OCI-LY3 (cell line): Measurements from ENCODE around the gene MFAP5.

Experiments used
- CTCF ChIP-seq: fragments of 200-600, 300-600 bp; sonication (generic); IDR thresholded peaks from 2 replicates; pipeline ENCODE4 v1.5.1; 2014; ENCODE audit warnings: antibody characterized with exemption, low read length, low read depth
- EZH2phosphoT487 ChIP-seq: fragments of 200-600 bp; shearing (Covaris generic); IDR thresholded peaks from 2 replicates; pipeline ENCODE4 v1.6.1; 2018; ENCODE audit warnings: antibody characterized with exemption, mixed run types, low read depth

DNA sequence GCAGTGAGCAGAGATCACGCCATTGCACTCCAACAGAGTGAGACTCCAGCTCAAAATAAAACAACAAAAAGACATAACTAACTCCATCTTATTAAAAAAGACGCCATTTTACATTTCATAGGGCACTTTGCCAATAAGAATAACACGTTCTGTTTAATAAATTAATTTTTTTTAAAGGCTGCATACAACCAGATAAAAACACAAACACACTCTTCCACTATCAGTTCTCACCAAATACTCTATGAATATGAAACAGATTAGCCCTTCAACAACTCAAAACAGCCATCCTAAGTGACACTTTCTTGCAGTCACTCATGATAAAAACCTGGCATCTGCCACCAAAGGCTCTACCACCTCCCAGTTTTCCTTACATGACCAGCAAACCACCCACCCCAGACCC lies 66.1 kb downstream of the MFAP5 start:
- no peak for TF ChIP-seq CTCF
- TF ChIP-seq EZH2phosphoT487, result no peak
